Activated CD4-positive, alpha-beta T cell treated with anti-CD3 and anti-CD28 coated beads, Interleukin-2, Interleukin-4, amounts not matched to agents 100 ng/mL and 50 ng/mL, durations not matched to agents 16 hours and 8 hours (primary cell): ENCODE measurements around the gene EYA3.
A peak's percentile ranks its signal among the peaks of the same experiment; 100 is the strongest.

ENCODE experiments used
- DNase-seq: peaks from one replicate; pipeline ENCODE4 v3.0.0-alpha.2; 2020; ENCODE audit warnings: low spot score

Gene EYA3

DNA sequence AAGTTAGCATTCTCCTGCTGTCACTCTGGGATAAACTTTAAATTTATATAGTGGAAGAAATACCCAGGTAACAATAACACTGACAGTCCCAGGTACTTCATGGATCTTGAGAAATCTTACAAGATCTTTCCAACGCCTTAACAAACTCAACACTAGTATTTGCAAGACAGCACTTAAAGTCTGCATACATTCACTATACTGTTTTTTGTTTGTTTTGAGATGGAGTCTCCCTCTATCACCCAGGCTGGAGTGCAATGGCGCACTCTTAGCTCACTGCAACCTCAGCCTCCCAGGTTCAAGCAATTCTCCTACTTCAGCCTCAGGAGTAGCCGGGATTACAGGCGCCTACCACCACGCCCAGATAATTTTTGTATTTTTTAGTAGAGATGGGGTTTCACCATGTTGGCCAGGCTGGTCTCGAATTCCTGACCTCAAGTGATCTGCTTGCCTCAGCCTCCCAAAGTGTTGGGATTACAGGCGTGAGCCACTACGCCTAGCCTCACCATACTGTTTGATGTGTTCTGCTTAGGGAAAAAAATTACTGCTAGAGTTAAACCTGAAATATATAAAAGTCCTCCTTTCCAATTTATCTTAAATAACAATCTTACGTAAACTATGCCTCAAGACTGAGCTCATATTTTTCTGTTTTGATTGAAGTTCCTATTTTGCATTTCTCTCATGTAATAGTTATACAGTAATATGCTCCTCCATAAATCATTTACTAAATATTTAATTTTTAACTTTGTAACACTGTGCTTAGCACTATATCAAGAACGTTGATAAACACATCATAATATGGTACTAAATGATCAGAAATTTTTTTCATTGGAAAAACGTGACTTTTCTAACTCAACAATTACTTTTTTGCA is 17.5 kb downstream of the EYA3 start:
- DNase-seq: no peak

- DNase-seq: no peak
Measured at GRCh38 chr1:28067523-28068090, 20.8 kb downstream of the EYA3 start.

GRCh38 chr1:28066393-28067154 is 21.8 kb downstream of the EYA3 start:
- DNase-seq: no peak

DNA sequence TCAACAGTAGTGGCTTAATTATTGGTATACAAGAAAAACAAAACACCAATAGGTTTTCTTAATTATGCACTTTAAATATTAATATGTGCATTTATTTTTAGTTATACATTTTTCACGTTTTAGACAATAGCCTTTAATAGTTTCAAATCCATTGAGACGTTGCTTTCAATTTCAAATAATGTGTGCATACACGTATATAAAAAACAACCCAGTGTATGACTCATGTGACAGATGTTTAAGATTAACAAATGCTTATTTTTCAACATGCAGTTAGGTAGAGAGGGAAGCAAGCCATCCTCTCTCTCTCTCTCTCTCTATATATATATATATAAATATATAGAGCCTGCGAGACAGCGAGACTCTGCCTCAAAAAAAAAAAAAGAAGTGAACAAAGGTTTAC is 24.3 kb downstream of the EYA3 start:
- DNase-seq: no peak

DNA sequence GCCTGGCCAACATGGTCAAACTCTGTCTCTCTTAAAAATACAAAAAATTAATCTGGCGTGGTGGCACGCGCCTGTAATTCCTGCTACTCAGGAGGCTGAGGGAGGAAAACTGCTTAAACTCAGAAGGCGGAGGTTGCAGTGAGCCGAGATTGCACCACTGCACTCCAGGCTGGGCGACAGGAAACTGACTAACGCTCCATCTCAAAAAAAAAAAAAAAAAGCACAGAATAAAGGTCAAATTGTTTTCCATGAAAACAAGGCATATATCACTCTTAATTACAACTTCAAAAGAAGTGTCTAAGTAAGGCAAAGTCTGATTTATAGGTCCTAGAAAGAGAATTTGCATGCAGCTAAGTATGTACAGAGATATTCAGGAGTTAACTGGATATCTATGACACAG is 25.6 kb downstream of the EYA3 start:
- no peak for DNase-seq

GRCh38 chr1:28058971-28059878 is 29.2 kb downstream of the EYA3 start:
- peak; percentile 43 for DNase-seq

GRCh38 chr1:28058168-28058567 is 30.2 kb downstream of the EYA3 start:
- no peak for DNase-seq

DNA sequence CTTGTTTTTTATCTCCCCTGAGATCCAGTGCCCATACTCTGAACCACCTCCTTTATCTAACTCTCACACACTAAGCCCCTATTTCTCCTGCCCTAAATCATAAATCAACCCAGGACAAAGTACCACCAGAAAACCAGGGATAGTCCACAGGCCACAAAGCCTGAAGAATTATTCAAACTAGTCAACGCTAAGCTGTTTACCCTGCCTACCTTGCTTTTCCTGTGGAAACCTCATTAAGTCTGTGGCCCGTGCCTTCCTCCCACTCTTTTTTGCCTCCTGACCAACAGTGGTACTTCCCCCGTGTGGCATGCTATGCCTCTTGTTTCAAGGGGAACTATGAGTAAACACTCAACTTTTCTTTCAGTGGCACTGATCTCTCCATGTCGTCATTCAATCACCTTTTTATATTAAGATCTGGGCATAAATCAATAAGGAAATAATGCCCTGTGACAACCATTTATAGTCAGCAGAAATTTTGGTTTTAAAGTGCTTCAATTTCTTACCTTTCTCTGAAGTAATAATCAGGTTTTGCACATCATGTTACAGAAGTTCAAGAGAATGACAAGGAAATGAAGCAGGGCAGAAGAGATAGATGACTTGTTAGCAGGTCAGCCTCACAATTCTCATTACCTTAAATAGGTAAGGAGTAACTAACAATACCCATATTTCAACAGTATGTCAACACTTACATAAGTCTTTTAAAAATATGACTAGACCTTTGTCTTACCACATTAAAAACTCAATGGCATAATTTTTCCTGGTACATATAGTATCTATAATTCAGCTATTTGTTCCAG is 32.1 kb downstream of the EYA3 start:
- DNase-seq: peak; percentile 71

DNA sequence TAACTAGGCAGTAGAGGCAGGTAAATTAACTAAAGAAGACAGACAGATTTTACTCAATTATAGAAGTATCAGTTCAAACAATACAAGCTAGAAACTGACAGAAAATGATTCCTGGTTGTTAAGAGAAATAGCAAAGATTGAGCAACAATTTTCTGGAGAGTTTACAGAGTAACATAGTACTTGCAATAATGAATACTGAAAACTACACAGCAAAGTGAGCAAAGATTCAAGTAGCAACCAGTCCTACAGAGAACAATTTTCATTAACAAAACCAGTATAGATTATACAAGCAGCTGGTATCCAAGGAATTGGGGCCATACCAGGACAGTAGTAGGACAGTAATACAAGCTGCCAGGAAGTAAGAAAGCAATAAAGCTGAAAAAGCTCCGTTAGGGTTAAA is 37.6 kb downstream of the EYA3 start:
- no peak for DNase-seq

DNA sequence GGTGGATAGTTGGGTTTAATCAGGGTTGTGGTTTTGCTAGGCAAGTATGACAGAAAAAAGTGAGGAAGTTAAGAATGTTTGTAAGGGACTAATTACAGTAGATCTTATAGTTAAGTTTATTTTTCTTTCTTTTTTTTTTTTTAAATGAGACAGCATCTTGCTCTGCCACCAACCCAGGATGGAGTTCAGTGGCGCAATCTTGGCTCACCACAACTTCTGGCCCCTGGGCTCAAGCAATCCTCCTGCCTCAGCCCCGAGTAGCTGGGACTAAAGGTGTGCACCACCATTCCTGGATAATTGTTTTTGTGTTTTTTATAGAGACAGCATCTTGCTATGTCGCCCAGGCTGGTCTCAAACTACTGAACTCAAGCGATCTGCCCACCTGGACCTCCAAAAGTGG is 41.7 kb downstream of the EYA3 start:
- DNase-seq: no peak

DNA sequence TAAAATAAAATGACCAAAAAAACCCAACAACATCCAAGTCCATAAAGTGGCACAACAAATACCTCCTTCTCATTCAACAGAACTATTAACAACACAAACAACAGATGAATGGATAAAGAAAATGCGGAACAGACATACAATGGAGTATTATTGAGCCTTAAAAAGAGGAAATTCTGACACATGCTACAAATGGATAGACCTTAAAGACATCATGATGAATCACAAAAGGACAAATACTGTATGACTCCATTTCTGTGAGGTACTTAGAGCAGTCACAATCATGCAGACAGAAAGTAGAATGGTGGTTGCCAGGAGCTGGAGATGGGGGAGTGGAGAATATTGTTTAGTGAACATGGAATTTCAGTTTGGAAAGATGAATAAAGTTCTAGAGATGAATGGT is 42.6 kb downstream of the EYA3 start:
- DNase-seq: no peak

- DNase-seq: no peak
Measured at GRCh38 chr1:28044399-28044798, 44.0 kb downstream of the EYA3 start.

- DNase-seq: no peak
Measured at GRCh38 chr1:28039341-28039740, 49.1 kb downstream of the EYA3 start.

- DNase-seq: no peak
Measured at GRCh38 chr1:28037946-28038345, 50.5 kb downstream of the EYA3 start.

DNA sequence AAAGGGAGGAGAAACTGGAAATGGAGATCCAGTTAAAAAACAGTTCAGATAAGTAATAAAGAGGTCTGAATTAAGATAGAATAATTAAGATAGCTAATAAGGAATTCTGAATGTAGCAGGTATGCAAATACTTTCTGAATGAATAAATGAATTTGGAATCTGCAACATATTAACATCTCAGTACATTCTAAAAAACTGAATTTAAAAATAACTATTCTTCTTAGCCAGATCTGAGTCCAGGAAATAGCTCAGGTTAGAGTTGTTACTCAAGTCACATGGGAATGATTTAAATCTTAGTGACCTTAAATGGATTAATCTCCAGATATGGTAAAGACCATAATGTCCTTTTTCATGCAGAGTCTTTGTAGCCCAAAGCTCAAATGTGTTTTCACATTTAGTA is 51.2 kb downstream of the EYA3 start:
- DNase-seq: no peak

DNA sequence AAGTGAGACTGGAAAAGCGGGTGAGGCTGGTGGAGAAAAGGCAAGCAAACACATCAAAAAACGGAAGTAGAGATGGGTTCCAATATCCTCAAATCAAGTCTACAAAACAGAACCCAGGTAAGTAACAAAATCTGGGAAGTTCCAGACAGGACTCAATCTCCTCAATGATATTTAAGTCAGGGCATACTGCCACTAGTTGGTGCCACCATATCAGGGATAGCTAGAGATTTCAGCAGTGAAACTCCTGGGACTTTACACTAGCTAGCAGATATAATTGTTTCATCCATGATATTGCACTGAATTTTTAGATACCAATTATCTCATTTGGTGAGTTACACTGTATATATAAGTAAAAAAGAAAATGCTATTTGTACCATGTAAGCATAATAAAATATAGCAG is 52.0 kb downstream of the EYA3 start:
- no peak for DNase-seq

DNA sequence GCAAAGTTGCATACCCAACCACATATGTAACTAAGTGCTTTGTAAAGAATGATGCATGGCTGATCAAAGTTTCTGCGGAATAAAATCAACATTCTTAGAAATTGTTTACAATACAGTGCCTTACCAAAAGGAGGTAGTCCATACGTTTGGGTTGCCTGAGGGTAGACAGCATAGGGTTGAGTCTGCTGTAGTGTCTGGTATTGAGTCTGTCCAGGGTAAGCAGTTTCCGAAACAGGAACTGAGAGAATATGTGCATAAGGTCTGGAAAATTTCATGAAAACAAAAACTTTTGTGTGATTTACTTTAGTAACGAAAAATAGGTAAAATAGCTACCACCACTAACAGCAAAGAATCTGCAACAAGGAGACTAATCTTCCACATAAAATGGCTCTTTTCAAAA is 53.0 kb downstream of the EYA3 start:
- no peak for DNase-seq

DNA sequence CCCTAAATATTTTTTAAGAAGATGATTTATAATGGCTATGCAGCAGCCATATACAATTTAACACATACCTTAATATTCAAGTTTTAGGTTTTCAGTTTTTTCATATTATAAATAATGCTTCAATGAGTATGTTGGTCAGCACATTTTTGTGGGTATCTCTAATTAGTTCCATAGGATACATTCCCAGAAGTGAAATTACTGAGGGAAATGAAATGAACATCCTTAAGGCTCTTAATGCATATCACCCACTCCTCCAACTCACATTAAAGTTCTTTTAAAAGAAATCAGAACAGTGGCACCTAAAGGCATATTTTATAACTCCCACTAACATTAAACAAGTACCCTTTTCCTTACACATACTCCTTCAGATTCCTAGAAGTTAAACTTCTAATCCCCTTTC is 56.1 kb downstream of the EYA3 start:
- no peak for DNase-seq

GRCh38 chr1:28031173-28031572 is 57.2 kb downstream of the EYA3 start:
- no peak for DNase-seq

DNA sequence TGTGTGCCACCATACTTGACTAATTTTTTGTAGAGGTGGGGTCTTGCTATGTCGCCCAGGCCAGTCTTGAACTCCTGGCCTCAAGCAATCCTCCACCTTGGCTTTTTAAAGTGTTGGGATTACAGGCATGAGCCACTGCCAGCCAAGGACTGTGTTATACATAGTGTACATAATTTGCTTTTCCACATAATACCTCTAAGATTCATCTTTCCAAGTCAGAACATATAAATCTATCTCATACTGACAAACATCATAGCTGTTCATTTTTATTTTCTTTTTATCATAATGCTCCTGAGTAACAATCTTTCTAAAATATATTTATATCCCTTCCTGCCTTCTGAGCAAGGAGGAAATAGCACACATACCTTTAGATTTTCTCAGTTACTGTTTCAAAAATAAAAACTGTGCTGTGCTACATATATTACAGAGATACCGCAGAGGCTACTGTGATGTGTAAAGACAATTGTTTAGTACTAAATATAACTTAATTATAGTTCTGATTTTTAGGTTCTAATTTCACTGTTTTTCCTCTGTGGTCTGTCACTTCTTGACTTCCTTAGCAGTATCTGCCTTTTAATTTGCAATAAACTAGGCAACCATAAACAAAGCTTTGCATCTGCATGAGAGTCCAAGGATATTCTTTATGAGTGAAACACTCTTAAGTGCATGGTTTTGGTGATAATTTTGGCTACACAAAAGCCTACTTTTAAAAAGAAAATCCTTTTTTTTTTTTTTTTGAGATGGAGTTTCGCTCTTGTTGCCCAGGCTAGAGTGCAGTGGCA is 59.3 kb downstream of the EYA3 start:
- no peak for DNase-seq
